NB4 (cell line): Measurements from ENCODE around the gene RBPJL.

Experiments
- DNase-seq: peaks from one replicate; pipeline ENCODE4 v3.0.0; 2010; ENCODE audit warnings: low read depth
- H3K4me3 ChIP-seq: one replicate; pipeline ENCODE4 v1.5.1; 2011; ENCODE audit warnings: mild to moderate bottlenecking, low read depth, low read length, moderate library complexity
- MYC ChIP-seq: IDR thresholded peaks from 2 replicates; pipeline ENCODE4 v1.6.1; 2011; ENCODE audit warnings: low read depth, low read length
- POLR2A ChIP-seq: IDR thresholded peaks from 2 replicates; pipeline ENCODE4 v1.6.1; 2011; ENCODE audit warnings: mild to moderate bottlenecking; ENCODE audit not compliant: insufficient read length; ENCODE audit errors: extremely low read depth
- TF ChIP-seq, protein P1 (sequence below): IDR thresholded peaks from 2 replicates; pipeline ENCODE4 v1.6.1; 2011; ENCODE audit warnings: low read depth, low read length
- TF ChIP-seq, protein P2 (sequence below): IDR thresholded peaks from one replicate; pipeline ENCODE4 v1.5.1; 2012; ENCODE audit warnings: low read depth, low read length

The RBPJL gene, protein sequence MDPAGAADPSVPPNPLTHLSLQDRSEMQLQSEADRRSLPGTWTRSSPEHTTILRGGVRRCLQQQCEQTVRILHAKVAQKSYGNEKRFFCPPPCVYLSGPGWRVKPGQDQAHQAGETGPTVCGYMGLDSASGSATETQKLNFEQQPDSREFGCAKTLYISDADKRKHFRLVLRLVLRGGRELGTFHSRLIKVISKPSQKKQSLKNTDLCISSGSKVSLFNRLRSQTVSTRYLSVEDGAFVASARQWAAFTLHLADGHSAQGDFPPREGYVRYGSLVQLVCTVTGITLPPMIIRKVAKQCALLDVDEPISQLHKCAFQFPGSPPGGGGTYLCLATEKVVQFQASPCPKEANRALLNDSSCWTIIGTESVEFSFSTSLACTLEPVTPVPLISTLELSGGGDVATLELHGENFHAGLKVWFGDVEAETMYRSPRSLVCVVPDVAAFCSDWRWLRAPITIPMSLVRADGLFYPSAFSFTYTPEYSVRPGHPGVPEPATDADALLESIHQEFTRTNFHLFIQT

DNA sequence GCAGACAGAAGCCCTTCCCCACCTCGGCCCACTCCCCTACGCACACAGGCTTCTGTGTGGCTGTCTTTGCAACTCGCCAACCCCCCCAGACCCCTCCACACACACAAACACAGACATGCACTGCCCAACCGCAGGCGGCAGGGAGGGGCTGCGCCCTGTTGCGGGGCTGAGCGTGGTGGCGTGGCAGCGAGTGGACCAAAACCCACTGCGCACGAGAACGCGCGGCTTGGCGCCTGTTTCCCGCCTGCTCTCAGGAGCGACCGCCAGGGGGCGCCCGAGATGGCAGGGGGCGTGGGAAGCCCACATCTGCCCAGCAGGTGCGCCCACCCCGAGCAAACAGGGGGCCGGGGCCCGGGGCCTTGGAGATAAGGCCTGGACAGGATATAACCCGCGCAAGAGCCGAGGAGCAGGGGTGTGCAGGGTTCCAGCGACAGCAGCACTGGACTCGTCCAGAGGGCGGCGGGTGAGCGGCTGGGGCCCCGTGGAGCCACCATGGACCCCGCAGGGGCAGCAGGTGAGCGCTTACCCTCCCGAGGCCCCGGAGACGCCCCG, at the start of gene RBPJL:
Gene RBPJL (plus strand): TSS at position 410 of the 552 bp plus-strand sequence. CDS start 83 bp downstream, at position 493.
- peak; percentile 32 for DNase-seq

DNA sequence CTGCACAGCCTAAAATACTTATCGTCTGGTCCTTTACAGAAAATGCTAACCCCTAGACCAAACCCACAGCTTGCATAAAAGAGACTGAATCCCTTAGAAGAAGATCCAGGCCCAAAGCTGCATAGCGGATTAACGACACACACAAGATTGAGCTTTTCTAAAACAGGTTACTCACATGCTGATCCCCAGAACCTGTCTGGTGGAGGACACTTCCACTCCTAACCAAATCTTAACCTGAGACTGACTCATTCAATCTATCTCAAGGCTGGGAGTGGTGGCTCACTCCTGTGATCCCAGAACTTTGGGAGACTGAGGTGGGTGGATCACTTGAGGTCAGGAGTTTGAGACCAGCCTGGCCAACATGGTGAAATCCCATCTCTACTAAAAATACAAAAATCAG, 49.5 kb upstream of the RBPJL start:
- no peak for DNase-seq
- TF ChIP-seq POLR2A (no peak), MYC (no peak)
- TF ChIP-seq, protein P1, sequence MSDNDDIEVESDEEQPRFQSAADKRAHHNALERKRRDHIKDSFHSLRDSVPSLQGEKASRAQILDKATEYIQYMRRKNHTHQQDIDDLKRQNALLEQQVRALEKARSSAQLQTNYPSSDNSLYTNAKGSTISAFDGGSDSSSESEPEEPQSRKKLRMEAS: no peak
- TF ChIP-seq, protein P2, sequence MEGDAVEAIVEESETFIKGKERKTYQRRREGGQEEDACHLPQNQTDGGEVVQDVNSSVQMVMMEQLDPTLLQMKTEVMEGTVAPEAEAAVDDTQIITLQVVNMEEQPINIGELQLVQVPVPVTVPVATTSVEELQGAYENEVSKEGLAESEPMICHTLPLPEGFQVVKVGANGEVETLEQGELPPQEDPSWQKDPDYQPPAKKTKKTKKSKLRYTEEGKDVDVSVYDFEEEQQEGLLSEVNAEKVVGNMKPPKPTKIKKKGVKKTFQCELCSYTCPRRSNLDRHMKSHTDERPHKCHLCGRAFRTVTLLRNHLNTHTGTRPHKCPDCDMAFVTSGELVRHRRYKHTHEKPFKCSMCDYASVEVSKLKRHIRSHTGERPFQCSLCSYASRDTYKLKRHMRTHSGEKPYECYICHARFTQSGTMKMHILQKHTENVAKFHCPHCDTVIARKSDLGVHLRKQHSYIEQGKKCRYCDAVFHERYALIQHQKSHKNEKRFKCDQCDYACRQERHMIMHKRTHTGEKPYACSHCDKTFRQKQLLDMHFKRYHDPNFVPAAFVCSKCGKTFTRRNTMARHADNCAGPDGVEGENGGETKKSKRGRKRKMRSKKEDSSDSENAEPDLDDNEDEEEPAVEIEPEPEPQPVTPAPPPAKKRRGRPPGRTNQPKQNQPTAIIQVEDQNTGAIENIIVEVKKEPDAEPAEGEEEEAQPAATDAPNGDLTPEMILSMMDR: no peak
- no peak overlapping the region for H3K4me3 ChIP-seq

More for the DNA sequence above, at the start of gene RBPJL:
- TF ChIP-seq, protein P1: no peak
- TF ChIP-seq, protein P2: peak; percentile 65
- H3K4me3 ChIP-seq: no peak within 1 kb of the TSS

DNA sequence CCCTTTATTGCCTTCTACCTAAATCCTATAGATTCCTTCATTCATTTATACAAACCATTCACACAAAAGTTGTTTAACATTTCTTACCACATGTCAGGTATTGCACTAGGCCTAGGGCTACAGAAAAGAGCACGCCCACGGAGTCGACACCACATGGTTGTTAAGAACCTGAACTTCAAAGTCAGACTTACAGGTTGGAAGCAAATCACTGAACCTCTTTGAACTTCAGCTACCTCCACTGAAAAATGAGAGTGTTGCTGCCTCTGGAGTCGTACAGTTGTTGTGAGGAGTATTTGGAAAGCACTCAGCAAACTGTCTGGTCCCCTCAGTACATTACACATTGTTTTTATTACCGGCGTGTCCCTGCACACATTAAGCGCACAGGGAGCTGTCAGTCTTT, 48.9 kb upstream of the RBPJL start:
- no peak for DNase-seq
- TF ChIP-seq, protein P1: no peak
- TF ChIP-seq POLR2A: no peak
- TF ChIP-seq, protein P2: no peak
- TF ChIP-seq MYC: no peak
- H3K4me3 ChIP-seq: no peak overlapping the region

DNA sequence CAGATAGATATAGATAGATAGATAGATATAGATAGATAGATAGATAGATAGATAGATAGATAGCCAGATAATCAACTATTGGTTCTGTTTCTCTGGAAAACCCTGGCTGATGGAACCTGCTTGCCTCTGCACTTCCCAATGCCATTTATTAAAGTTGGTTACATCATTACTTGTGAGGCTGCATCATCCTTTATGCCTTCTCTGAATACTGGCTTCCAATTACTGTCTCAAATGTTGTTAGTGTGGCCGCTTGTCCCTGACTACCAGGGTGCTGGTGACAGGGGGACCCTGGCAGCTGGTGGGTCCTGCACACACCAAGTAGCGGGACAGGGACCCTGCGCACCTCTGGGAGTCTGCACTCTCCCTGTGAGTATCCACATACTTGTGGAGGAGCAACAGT, 48.4 kb upstream of the RBPJL start:
- DNase-seq: no peak
- H3K4me3 ChIP-seq: no peak overlapping the region
- TF ChIP-seq, protein P1: no peak
- TF ChIP-seq MYC (no peak), POLR2A (no peak)
- TF ChIP-seq, protein P2: no peak

DNA sequence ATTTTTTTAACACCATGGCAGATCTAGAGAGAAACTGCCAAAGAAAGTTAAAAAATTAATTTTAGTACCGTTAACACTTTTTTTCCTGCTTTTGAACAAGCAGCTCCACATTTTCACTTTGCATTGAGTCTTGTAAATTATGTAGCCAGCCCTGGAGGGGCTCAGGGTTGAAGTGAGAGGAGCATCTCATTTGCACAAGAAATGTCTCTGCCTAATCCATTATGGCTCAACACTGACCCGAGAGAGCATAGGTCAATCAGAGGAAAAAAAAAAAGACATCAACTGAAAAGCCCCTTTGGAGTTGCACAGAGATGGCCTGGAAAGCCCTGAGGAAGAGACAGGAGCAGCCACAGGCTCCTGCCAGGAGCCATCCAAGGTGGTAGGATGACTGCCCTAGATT, 48.0 kb upstream of the RBPJL start:
- no peak for TF ChIP-seq POLR2A
- TF ChIP-seq, protein P1: no peak
- TF ChIP-seq, protein P2: no peak
- TF ChIP-seq MYC: no peak
- DNase-seq: no peak
- no peak overlapping the region for H3K4me3 ChIP-seq
